B cell (primary cell): ENCODE measurements around the gene FABP6. TPM values are rescaled to one million over a fixed set of nuclear protein-coding genes. Genes with fewer than 3 reads are reported as not detected.

Experiments used
- ATAC-seq: fragments of 200-7000 bp; cut with Tn5 transposase; one replicate; pipeline ENCODE4 v1.10.0; 2021; ENCODE audit warnings: low read depth, mild to moderate bottlenecking, moderate number of reproducible peaks, moderate library complexity
- CTCF ChIA-PET: fragments of 350-600 bp; sonication (Branson Sonifier 250); formaldehyde crosslinking; loops from one replicate; lab custom pipeline; 2021; ENCODE audit warnings: antibody characterized with exemption, inconsistent platforms; lab: Charles Lee
- POLR2A ChIA-PET: fragments of 350-600 bp; sonication (Branson Sonifier 250); formaldehyde crosslinking; loops from one replicate; lab custom pipeline; 2021; ENCODE audit warnings: antibody characterized with exemption; lab: Charles Lee
- DNase-seq: peaks from one replicate; pipeline ENCODE4 v3.0.0; 2013
- H2AFZ ChIP-seq: 2 replicates; pipeline ENCODE4 v1.6.1; 2012; ENCODE audit warnings: mild to moderate bottlenecking, low read depth, low read length; ENCODE audit not compliant: insufficient read depth, poor library complexity, severe bottlenecking
- H3K27ac ChIP-seq, 2 donors: 1 replicate in 1 of 2; 2 replicates in 1 of 2; pipeline ENCODE4 v1.5.1; 2012 to 2013; ENCODE audit warnings: low read length in 2 of 2, mild to moderate bottlenecking in 2 of 2, moderate library complexity in 1 of 2
- H3K27me3 ChIP-seq, 4 experiments: fragments of 200-600 bp in 1 of 4; sonication (generic) in 1 of 4; replicated peaks in 1 of 4; 1 replicate in 2 of 4; 2 replicates in 2 of 4; pipeline versions ENCODE4 v1.6.1 to v1.7.0; 2013 to 2016; ENCODE audit warnings: low read length in 3 of 4, mild to moderate bottlenecking in 2 of 4, mixed read lengths in 1 of 4, moderate library complexity in 1 of 4; ENCODE audit not compliant: insufficient read depth in 4 of 4, control insufficient read depth in 3 of 4; ENCODE audit errors: control extremely low read depth in 1 of 4
- H3K36me3 ChIP-seq, 2 experiments: replicated peaks in 1 of 2; 1 replicate in 1 of 2; 2 replicates in 1 of 2; pipeline versions ENCODE4 v1.6.1 to v1.7.1; 2013; ENCODE audit warnings: low read length in 1 of 2; ENCODE audit not compliant: insufficient read depth in 2 of 2, control insufficient read depth in 1 of 2; ENCODE audit errors: control extremely low read depth in 1 of 2, extremely low read depth in 1 of 2
- H3K4me1 ChIP-seq, 2 donors: fragments of 200-600 bp in 1 of 2; sonication (generic) in 1 of 2; 1 replicate in 1 of 2; 2 replicates in 1 of 2; pipeline versions ENCODE4 v1.5.1 to v1.6.1; 2013 to 2017; ENCODE audit warnings: low read length in 2 of 2; ENCODE audit not compliant: control insufficient read depth in 2 of 2, insufficient read depth in 2 of 2
- H3K4me2 ChIP-seq: replicated peaks from 2 replicates; pipeline ENCODE3; 2012; ENCODE audit warnings: mild to moderate bottlenecking, low read depth, low read length; ENCODE audit not compliant: poor library complexity, severe bottlenecking
- H3K4me3 ChIP-seq, 5 experiments: fragments of 200-600 bp in 1 of 5; sonication (generic) in 1 of 5; 1 replicate in 3 of 5; 2 replicates in 2 of 5; pipeline versions ENCODE4 v1.5.1 to v1.7.0; 2011 to 2016; ENCODE audit warnings: low read length in 4 of 5, mild to moderate bottlenecking in 4 of 5, low read depth in 2 of 5, control low read depth in 1 of 5, moderate library complexity in 1 of 5; ENCODE audit not compliant: insufficient read depth in 1 of 5; ENCODE audit errors: control extremely low read depth in 1 of 5, extremely low read depth in 1 of 5
- H3K79me2 ChIP-seq: fragments of 200-600 bp; sonication (generic); one replicate; pipeline ENCODE4 v1.6.0; 2016; ENCODE audit warnings: low read length; ENCODE audit not compliant: control insufficient read depth, insufficient read depth
- H3K9ac ChIP-seq: fragments of 200-600 bp; sonication (generic); 2 replicates; pipeline ENCODE4 v1.6.1; 2017; ENCODE audit warnings: mild to moderate bottlenecking, low read length, moderate library complexity
- H3K9me3 ChIP-seq, 3 donors: one replicate each; pipeline versions ENCODE4 v1.6.1 to v1.7.1; 2013; ENCODE audit warnings: low read length in 2 of 3; ENCODE audit not compliant: control insufficient read depth in 2 of 3, insufficient read depth in 1 of 3; ENCODE audit errors: control extremely low read depth in 1 of 3
- H4K20me1 ChIP-seq: 2 replicates; pipeline ENCODE4 v1.6.0; 2012; ENCODE audit warnings: mild to moderate bottlenecking, low read length; ENCODE audit not compliant: insufficient read depth, control insufficient read depth, poor library complexity, severe bottlenecking
- H3K27ac Mint-ChIP-seq: one replicate; pipeline ENCODE4 v1.8.0; 2021; ENCODE audit warnings: mixed read lengths
- H3K27me3 Mint-ChIP-seq: one replicate; pipeline ENCODE4 v1.8.0; 2021; ENCODE audit warnings: mixed read lengths
- H3K4me1 Mint-ChIP-seq: one replicate; pipeline ENCODE4 v1.8.0; 2021; ENCODE audit warnings: mixed read lengths
- H3K4me3 Mint-ChIP-seq: one replicate; pipeline ENCODE4 v1.8.0; 2021; ENCODE audit warnings: mixed read lengths
- H3K9me3 Mint-ChIP-seq: one replicate; pipeline ENCODE4 v1.8.0; 2022; ENCODE audit warnings: mixed read lengths; ENCODE audit not compliant: insufficient read depth
- CTCF ChIP-seq: fragments of 200-600 bp; IDR thresholded peaks from one replicate; pipeline ENCODE4 v1.8.0; 2022; ENCODE audit warnings: antibody characterized with exemption, mild to moderate bottlenecking
- EZH2 ChIP-seq: IDR thresholded peaks from 2 replicates; pipeline ENCODE4 v1.6.1; 2012; ENCODE audit warnings: borderline replicate concordance, low read depth, mild to moderate bottlenecking, moderate library complexity, low read length; ENCODE audit not compliant: insufficient read depth, poor library complexity, severe bottlenecking
- WGBS: methylation state at CpG from one replicate; pipeline ENCODE4 v1.1.5; 2013; ENCODE audit warnings: missing lambda C conversion rate; ENCODE audit not compliant: insufficient coverage; 5-methylcytosine and 5-hydroxymethylcytosine counted together
- intact Hi-C: fragments of 100-400 bp; cut with micrococcal nuclease; formaldehyde crosslinking; loops from one replicate; pipeline ENCODE4 v1.10.0; 2022
- polyA plus RNA-seq: library from polyadenylated mRNA; depleted of rRNA; stranded (reverse); fragments of >200 nt; gene quantifications from 2 replicates; pipeline ENCODE4 v1.2.3, GENCODE V29; 2012
- total RNA-seq, 2 donors: library from RNA; stranded (reverse); fragments of 120-200 nt in 1 of 2; gene quantifications; 1 replicate in 1 of 2; 2 replicates in 1 of 2; pipeline versions ENCODE4 v1.2.3 to v1.2.4, GENCODE V29; 2013 to 2022

Gene FABP6
- total and polyA plus RNA-seq, 2 donors (not counting 1 experiment from before 2014, with no cell fraction given) = not detected

DNA sequence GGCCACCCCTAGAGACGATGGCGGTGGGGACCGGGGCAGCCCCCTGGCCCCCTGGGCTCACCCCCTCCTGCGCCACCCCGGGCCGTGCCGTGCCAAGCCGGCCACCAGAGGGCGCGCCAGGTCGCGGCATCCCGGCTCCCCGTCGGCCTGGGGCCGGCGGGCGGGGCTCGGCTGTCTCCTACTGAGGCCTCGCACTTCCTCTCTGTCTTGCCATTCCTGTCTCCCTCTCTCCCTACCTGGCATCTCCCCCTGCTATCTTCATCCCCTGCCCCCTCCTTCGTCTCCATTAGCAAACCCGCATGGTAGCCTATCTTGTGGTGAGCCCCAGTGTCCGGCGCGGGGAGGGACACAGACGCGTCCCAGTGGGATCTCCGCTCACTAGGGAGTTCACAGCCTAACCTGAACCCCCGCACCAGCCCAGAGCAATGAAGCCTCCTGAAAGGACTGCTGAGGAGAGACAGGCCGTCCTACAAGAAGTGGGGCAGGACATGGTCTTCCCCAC, 29.8 kb upstream of the FABP6 start:
- Histone ChIP-seq H3K4me1 (peaks cover 10% of the 10 kb centered on the region in 2 donors), H2AFZ (peak overlapping the region; percentile 95), H3K79me2 (no peaks in the 10 kb centered on the region), H3K4me3 (peak overlapping the region in 3 of 5 experiments; percentile 42 to 66 (median 53)), H3K4me2 (peak overlapping the region; percentile 90), H3K27ac (no peak overlapping the region), H3K9ac (peak overlapping the region; percentile 63), H3K36me3 (no peaks in the 10 kb centered on the region), H3K27me3 (peaks cover 0 to 21% (median 5%) of the 10 kb centered on the region in 4 experiments), H4K20me1 (no peaks in the 10 kb centered on the region), H3K9me3 (no peaks in the 10 kb centered on the region)
- WGBS = 5% methylated on average over 30 of the region's 30 CpGs
- Mint-ChIP-seq H3K4me3 (peak overlapping the region; percentile 83), H3K4me1 (peaks cover 8% of the 10 kb centered on the region), H3K9me3 (no peaks in the 10 kb centered on the region), H3K27me3 (peaks cover 35% of the 10 kb centered on the region), H3K27ac (no peak overlapping the region)
- peak; percentile 96 for ATAC-seq
- peak; percentile 74 for DNase-seq
- intact Hi-C loops = loop anchor here (5.0 kb wide), 1 partner anchor 177 kb away; no protein-coding TSS in a partner anchor
- ChIA-PET CTCF (interaction anchor here (1.0 to 5.2 kb wide), 6 partner anchors 10 to 191 kb away, joined by 3 to 31 read pairs (median 3); no protein-coding TSS in a partner anchor), POLR2A (no interaction called here)
- TF ChIP-seq EZH2 = no peak
- TF ChIP-seq CTCF = peak; percentile 91

GRCh38 chr5:160207061-160207460, 22.2 kb upstream of the FABP6 start:
- no peak overlapping the region for H3K27ac Mint-ChIP-seq
- H3K27me3 ChIP-seq = peaks cover 0 to 3% (median 0%) of the 10 kb centered on the region in 4 experiments
- H3K4me1 Mint-ChIP-seq = no peaks in the 10 kb centered on the region
- no peaks in the 10 kb centered on the region for H4K20me1 ChIP-seq
- DNase-seq = no peak
- ChIA-PET CTCF (interaction anchor here (0.8 kb wide), 1 partner anchor 9 kb away, joined by 3 read pairs; no protein-coding TSS in a partner anchor), POLR2A (no interaction called here)
- H3K79me2 ChIP-seq = no peaks in the 10 kb centered on the region
- no peak overlapping the region for H3K4me3 Mint-ChIP-seq
- intact Hi-C loops = no loop called here
- no peak overlapping the region for H3K9ac ChIP-seq
- H3K4me2 ChIP-seq = no peak overlapping the region
- no peak overlapping the region for H3K27ac ChIP-seq
- no peak for ATAC-seq
- H3K9me3 Mint-ChIP-seq = no peaks in the 10 kb centered on the region
- no peaks in the 10 kb centered on the region for H3K36me3 ChIP-seq
- WGBS = no CpG with 5 or more reads among the region's 2 CpGs
- TF ChIP-seq CTCF = no peak
- H3K4me3 ChIP-seq = no peak overlapping the region
- H3K27me3 Mint-ChIP-seq = peaks cover 6% of the 10 kb centered on the region
- H2AFZ ChIP-seq = no peak overlapping the region
- H3K9me3 ChIP-seq = no peaks in the 10 kb centered on the region
- no peaks in the 10 kb centered on the region for H3K4me1 ChIP-seq
